LNCaP clone FGC (cell line): ENCODE data around the gene OARD1.

Source experiments
- DNase-seq: peaks from one replicate; pipeline ENCODE4 v3.0.0-alpha.2; 2011; ENCODE audit warnings: low read depth
- H3K4me3 ChIP-seq: 2 replicates; pipeline ENCODE4 v1.5.1; 2011; ENCODE audit warnings: mild to moderate bottlenecking, low read depth, low read length, control low read depth
- TF ChIP-seq, protein P1 (sequence below): IDR thresholded peaks from 2 replicates; pipeline ENCODE4 v1.5.1; 2012; ENCODE audit warnings: mild to moderate bottlenecking; ENCODE audit not compliant: control insufficient read depth, insufficient read depth; ENCODE audit errors: extremely low read depth

Gene OARD1

DNA sequence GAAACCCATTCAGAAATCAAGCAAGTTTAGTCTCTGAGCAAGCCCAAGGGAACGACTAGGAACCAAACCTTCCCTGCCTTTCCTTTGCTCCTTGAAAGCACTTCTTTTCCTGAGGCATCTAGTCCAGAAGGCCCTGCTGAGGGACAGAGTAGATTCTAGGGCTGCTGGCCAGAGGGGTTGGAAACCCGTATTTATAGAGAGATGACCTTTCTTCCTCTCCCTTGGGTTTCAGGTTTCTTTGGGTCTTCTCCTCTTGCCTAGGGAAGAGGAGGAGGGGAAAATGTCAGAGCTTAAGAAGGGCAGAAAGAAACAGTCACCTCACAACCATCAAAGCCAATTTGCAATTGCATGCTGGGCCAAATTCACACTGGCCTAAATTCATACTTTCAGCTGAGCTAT, 13.4 kb downstream of the OARD1 start:
- TF ChIP-seq, protein P1, sequence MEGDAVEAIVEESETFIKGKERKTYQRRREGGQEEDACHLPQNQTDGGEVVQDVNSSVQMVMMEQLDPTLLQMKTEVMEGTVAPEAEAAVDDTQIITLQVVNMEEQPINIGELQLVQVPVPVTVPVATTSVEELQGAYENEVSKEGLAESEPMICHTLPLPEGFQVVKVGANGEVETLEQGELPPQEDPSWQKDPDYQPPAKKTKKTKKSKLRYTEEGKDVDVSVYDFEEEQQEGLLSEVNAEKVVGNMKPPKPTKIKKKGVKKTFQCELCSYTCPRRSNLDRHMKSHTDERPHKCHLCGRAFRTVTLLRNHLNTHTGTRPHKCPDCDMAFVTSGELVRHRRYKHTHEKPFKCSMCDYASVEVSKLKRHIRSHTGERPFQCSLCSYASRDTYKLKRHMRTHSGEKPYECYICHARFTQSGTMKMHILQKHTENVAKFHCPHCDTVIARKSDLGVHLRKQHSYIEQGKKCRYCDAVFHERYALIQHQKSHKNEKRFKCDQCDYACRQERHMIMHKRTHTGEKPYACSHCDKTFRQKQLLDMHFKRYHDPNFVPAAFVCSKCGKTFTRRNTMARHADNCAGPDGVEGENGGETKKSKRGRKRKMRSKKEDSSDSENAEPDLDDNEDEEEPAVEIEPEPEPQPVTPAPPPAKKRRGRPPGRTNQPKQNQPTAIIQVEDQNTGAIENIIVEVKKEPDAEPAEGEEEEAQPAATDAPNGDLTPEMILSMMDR = no peak
- DNase-seq = no peak
- H3K4me3 ChIP-seq = no peak overlapping the region

DNA sequence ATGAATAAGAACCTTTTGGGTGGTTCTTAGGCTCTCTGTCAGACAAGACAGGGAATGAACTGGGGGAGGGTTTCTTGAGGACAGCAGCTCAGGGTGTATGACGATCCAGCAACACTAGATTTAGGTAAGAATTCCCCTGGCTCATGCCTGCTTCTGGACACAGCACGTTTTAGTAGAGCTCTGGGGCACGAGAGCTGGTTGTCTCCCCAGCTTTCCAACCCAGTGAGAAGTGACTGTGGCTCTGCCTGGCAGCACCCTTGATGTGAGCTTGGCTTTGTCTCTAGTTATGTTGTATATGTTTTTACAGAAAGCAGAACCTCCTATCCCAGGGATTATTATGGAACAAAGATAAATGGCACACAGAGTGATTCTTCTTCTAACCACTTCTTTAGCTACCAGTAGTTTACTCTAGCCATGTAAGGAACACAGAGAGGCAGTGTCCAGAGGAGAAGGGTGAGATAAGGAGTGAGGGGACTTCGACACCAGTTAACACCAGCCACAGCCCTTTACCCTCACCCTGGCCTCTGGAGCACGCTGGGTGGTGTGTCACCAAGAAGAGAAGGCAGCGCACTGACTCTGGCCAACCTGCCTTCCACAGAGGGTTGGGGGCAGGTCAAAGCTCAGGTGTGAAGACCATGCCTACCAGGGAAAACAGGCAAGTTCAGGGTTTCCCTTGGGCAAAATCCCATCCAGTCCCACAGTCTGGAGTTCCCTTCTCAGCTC, 15.2 kb downstream of the OARD1 start:
- TF ChIP-seq, protein P1 = no peak
- no peak for DNase-seq
- H3K4me3 ChIP-seq = no peak overlapping the region

DNA sequence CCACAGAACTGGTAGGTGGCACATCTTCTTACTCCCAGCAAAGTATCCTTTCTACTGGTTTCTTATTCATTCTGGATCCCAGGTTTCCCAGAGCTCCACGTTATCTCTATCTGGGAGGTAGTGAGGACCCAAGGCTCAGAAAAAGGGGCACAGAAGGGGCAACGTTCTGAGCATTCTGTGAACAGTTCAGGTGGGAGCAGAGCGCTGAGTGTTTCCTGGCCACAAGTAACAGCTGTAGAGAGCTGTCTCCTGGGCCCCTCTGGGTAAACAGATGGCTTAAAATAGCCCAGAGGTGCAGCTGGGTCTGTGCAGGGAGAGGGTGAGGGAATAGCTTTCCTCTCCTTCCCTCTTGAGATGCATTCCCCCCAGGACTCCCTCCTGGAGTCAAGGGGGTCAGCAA, 17.0 kb downstream of the OARD1 start:
- H3K4me3 ChIP-seq = no peak overlapping the region
- DNase-seq = no peak
- TF ChIP-seq, protein P1 = no peak

DNA sequence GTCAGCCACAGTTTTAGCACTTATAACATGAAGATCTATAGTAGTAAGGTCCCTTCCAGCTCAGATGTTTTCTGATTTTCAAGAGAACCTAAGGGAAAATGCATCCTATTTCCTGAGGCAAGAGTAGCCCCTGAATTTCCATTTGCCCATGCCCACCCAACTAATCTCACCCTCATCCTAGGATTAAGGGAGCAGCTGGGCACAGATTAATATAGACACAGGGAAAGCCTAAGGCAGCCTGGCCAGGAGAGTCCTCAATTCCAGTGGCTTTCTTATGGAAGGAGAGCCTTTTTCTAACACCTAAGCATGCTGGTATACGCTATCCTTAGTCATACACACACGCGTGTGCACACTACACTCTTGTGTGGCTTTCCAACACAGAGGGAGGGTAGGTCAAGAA, 17.6 kb downstream of the OARD1 start:
- no peak for DNase-seq
- TF ChIP-seq, protein P1 = no peak
- H3K4me3 ChIP-seq = no peak overlapping the region

DNA sequence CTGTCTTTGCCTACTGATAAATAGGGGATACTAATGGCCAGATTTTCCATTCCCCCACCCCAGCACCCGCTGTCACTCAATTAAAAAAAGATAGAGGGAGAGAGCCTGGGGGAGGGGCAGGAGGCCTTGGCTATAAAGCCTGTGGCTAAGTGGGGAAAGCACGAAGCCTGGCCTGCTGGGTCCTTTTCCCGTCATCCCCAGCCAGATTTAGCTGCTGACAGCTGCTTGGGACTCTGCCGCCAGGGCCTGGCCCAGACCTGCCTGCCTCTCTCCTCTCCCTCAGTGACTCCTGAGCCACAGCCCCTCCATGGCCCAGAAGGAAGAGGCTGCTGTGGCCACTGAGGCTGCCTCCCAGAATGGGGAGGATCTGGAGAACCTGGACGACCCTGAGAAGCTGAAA, 19.1 kb downstream of the OARD1 start, which contains the start of gene APOBEC2:
TSS of gene APOBEC2 (plus strand) at position 162 of the 400 bp plus-strand sequence. CDS start at position 308, 146 bp downstream.
- no peak within 1 kb of the TSS for H3K4me3 ChIP-seq
- TF ChIP-seq, protein P1 = no peak
- DNase-seq = no peak

DNA sequence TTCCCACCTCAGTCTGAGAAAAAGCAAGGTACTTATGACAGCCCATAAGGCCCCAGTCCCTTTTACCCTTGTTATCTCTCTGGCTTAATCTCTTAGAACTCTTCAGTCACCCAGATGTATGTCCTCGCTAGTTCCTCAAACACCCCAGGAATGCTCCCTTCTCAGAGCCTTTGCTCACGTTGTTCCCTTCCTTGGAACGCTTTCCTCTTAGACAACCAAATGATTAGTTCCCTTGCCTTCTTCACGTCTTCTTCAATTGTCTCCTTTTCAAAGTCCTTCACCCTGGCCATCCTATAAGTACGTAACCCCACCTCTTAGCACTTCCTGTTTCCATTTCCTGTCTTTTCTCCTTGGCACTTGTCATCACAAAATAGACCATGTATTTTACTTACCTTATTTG, 20.3 kb downstream of the OARD1 start:
- TF ChIP-seq, protein P1 = no peak
- H3K4me3 ChIP-seq = no peak overlapping the region
- DNase-seq = no peak

DNA sequence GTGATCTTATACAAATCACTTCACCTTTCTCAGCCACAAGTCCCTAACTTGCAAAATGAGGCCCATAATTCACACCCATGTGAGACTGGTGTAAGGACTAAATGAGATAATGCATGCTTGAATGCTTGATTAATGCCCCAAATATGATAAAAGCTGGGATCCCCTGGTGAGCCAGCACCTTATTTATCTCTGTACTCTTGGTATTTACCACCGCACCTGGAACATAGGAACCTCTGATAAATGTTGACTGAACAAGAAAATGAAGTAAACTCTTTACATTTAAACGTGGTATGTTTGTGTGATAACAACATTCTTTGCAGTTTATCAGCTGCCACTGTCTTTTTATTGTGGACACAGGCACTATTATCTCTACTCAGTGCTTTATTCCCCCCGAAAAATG, 21.6 kb downstream of the OARD1 start:
- H3K4me3 ChIP-seq = no peak overlapping the region
- DNase-seq = no peak
- TF ChIP-seq, protein P1 = no peak
